ENCODE results near the gene ZEB2.

- TF ChIP-seq, protein P1, sequence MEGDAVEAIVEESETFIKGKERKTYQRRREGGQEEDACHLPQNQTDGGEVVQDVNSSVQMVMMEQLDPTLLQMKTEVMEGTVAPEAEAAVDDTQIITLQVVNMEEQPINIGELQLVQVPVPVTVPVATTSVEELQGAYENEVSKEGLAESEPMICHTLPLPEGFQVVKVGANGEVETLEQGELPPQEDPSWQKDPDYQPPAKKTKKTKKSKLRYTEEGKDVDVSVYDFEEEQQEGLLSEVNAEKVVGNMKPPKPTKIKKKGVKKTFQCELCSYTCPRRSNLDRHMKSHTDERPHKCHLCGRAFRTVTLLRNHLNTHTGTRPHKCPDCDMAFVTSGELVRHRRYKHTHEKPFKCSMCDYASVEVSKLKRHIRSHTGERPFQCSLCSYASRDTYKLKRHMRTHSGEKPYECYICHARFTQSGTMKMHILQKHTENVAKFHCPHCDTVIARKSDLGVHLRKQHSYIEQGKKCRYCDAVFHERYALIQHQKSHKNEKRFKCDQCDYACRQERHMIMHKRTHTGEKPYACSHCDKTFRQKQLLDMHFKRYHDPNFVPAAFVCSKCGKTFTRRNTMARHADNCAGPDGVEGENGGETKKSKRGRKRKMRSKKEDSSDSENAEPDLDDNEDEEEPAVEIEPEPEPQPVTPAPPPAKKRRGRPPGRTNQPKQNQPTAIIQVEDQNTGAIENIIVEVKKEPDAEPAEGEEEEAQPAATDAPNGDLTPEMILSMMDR (IDR thresholded peaks at IDR 0.05; ENCODE audit: low read length), result no peak
- no peak for TF ChIP-seq EZH2 (IDR thresholded peaks at IDR 0.05; ENCODE audit: borderline replicate concordance, low read length)
Measured at GRCh38 chr2:144357623-144358373, 162.1 kb downstream of the ZEB2 start.
